ENCODE data around the gene ARRB1.

The ARRB1 gene

DNA sequence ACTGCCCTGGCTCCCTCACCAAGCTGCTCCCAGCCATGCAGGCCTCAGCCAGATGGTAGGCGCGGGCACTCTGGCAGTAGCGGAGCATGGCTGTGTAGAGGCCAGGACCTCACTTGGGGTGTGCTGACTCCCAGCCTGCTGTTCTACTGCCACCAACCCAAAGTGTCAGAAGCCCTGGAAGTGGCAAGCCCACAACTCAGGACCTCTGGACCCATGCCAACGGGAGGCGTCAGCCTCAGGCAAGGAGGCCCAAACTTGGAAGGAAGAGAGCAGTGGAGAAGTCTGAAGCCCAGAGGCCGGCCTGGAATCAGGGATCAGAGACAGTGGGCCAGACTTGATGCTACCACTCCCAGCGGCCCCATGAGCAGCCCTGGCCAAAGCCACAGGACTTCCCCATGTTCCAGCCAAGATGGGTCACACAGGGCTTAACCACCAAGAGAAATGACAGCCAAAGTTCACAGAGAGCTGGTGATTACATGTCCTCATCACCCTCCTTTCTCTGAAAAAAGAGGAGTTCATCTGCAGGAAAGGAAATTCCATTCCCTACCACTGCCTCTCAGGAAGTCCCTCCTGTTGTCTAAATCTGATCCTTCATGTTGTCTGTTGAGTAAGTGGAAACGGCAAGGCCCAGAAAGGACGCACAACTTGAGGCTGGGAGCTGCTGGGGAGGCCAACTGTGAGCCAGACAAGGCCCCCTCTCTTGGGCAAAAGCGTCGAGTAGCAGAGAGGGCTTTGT is 4.4 kb downstream of the ARRB1 start:
- H3K79me2 ChIP-seq (ENCODE audit: low read length), result no peaks in the 10 kb centered on the region
- H3K9me3 ChIP-seq (ENCODE audit: insufficient read depth, low read length), result no peaks in the 10 kb centered on the region
- no peak overlapping the region for H3K4me3 ChIP-seq (ENCODE audit: low read length)
- no peak overlapping the region for H3K4me2 ChIP-seq (ENCODE audit: low read length)
- no peaks in the 10 kb centered on the region for H3K36me3 ChIP-seq (replicated peaks; ENCODE audit: low read depth, low read length)
- no peak overlapping the region for H3K9ac ChIP-seq (ENCODE audit: low read length)
- TF ChIP-seq, protein P1, sequence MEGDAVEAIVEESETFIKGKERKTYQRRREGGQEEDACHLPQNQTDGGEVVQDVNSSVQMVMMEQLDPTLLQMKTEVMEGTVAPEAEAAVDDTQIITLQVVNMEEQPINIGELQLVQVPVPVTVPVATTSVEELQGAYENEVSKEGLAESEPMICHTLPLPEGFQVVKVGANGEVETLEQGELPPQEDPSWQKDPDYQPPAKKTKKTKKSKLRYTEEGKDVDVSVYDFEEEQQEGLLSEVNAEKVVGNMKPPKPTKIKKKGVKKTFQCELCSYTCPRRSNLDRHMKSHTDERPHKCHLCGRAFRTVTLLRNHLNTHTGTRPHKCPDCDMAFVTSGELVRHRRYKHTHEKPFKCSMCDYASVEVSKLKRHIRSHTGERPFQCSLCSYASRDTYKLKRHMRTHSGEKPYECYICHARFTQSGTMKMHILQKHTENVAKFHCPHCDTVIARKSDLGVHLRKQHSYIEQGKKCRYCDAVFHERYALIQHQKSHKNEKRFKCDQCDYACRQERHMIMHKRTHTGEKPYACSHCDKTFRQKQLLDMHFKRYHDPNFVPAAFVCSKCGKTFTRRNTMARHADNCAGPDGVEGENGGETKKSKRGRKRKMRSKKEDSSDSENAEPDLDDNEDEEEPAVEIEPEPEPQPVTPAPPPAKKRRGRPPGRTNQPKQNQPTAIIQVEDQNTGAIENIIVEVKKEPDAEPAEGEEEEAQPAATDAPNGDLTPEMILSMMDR (IDR thresholded peaks at IDR 0.05; ENCODE audit: low read depth, low read length), result no peak
- no peak for TF ChIP-seq EZH2phosphoT487 (IDR thresholded peaks at IDR 0.05; ENCODE audit: low read depth)
- H4K20me1 ChIP-seq (ENCODE audit: insufficient read depth, low read length), result no peaks in the 10 kb centered on the region
- H3K27me3 ChIP-seq (ENCODE audit: low read depth, low read length), result no peaks in the 10 kb centered on the region
- H3K4me1 ChIP-seq (ENCODE audit: low read length), result no peaks in the 10 kb centered on the region
- no peak overlapping the region for H2AFZ ChIP-seq (ENCODE audit: low read depth, low read length)
- no peak overlapping the region for H3K27ac ChIP-seq (ENCODE audit: low read length)

DNA sequence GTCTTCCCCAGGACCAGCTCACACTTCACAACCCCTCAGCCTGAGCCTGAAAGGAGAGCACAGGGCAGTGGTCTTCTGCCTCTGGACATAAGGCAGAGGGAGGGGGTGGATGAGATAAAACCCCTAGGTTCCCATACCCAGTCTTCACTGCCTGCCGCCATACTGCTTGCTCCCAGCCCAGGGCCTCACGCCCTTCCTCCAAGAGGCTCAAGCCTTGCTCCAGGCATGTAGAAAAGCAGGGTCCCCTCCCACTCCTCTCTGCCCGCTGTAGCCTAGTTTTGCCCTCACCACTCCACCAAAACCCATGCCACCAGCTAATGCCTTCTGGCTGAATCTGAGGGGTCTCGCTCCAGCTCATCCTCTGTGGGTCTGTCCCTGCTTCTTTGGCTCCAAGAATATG is 5.2 kb downstream of the ARRB1 start:
- H4K20me1 ChIP-seq (ENCODE audit: insufficient read depth, low read length), result no peaks in the 10 kb centered on the region
- H3K9ac ChIP-seq (ENCODE audit: low read length), result no peak overlapping the region

DNA sequence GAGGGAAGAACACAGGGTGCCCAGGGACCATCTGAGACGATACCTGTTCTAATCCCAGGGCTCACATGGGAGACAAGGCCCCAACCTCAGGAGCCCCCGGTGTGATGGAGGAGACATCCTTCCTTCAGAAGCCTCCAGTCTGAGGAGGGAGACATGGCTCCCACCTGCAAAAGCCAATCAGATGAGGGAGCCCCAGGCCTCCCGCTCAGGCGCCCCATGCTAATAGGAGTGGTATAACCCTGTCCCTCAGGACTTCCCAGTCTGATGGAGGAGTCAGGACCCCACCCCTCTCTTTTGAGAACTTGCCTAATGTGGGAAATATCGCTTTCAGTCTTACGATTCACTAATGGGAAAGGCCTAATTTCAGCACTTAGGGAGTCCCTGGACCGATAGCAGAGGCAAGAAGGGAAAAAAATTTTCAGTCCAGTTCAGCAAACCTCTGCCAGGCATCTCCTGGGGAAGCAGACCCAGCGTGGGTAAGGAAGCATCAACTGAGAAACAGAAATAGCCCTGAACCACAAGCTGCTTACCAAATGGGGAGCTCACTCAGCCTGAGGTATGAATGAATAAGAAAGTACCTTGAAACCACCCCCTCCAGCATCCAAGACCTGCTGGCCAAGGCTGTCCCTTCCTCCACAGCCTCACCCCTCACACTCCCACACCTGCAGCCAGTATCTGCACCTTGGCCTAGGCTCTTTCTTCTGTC is 5.9 kb downstream of the ARRB1 start:
- no peaks in the 10 kb centered on the region for H3K9me3 ChIP-seq (ENCODE audit: insufficient read depth, low read length)
- TF ChIP-seq, protein P1 (IDR thresholded peaks at IDR 0.05; ENCODE audit: low read depth, low read length), result no peak
- no peak for TF ChIP-seq EZH2phosphoT487 (IDR thresholded peaks at IDR 0.05; ENCODE audit: low read depth)
- H2AFZ ChIP-seq (ENCODE audit: low read depth, low read length), result no peak overlapping the region
- peaks cover 4% of the 10 kb centered on the region for H3K4me1 ChIP-seq (ENCODE audit: low read length)
- H3K27me3 ChIP-seq (ENCODE audit: low read depth, low read length), result no peaks in the 10 kb centered on the region
- no peak overlapping the region for H3K27ac ChIP-seq (ENCODE audit: low read length)
- no peaks in the 10 kb centered on the region for H3K79me2 ChIP-seq (ENCODE audit: low read length)
- H3K36me3 ChIP-seq (replicated peaks; ENCODE audit: low read depth, low read length), result no peaks in the 10 kb centered on the region
- no peak overlapping the region for H3K4me3 ChIP-seq (ENCODE audit: low read length)
- no peak overlapping the region for H3K4me2 ChIP-seq (ENCODE audit: low read length)
- H4K20me1 ChIP-seq (ENCODE audit: insufficient read depth, low read length), result no peaks in the 10 kb centered on the region
- no peak overlapping the region for H3K9ac ChIP-seq (ENCODE audit: low read length)

More for the DNA sequence above, 5.2 kb downstream of the ARRB1 start:
- TF ChIP-seq, protein P1 (IDR thresholded peaks at IDR 0.05; ENCODE audit: low read depth, low read length), result no peak
- no peak for TF ChIP-seq EZH2phosphoT487 (IDR thresholded peaks at IDR 0.05; ENCODE audit: low read depth)
- no peak overlapping the region for H3K27ac ChIP-seq (ENCODE audit: low read length)
- no peak overlapping the region for H2AFZ ChIP-seq (ENCODE audit: low read depth, low read length)
- no peaks in the 10 kb centered on the region for H3K9me3 ChIP-seq (ENCODE audit: insufficient read depth, low read length)
- no peak overlapping the region for H3K4me2 ChIP-seq (ENCODE audit: low read length)
- H3K79me2 ChIP-seq (ENCODE audit: low read length), result no peaks in the 10 kb centered on the region
- no peak overlapping the region for H3K4me3 ChIP-seq (ENCODE audit: low read length)
- H3K36me3 ChIP-seq (replicated peaks; ENCODE audit: low read depth, low read length), result no peaks in the 10 kb centered on the region
- H3K4me1 ChIP-seq (ENCODE audit: low read length), result no peaks in the 10 kb centered on the region
- H3K27me3 ChIP-seq (ENCODE audit: low read depth, low read length), result no peaks in the 10 kb centered on the region

DNA sequence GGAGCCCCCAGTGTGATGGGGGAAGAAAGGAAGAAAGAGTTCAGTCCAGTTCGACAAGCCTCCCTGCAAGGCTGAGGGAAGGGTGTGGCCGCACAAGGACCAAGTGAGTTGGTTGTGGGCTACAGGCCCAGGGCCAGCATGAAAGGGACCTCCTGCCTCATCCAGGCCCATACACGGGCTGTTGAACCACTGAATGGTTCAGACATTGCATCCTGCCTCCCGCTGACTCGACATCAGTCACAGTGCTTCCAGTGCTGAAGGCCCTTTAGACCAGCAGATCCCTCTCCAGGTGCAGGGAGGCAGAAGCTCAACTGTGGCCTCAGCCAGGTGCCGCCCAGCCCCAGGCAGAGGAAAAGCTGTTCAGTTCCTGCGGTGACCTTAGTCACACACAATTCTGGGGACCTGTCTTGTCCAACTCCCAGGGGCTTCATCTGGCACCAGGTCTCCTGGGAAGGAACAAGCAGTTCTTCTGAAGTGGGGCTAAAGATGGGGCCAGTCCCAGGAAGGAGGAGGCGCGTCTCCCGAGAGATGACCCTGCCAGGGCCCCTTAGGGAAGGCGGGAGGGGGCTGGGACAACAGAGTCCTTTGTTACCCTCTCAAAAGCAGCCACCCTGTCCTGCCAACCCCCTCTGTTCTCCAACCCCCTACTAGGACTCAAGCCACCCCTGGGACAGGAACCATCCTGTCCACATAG is 6.6 kb downstream of the ARRB1 start:
- H3K36me3 ChIP-seq (replicated peaks; ENCODE audit: low read depth, low read length), result no peaks in the 10 kb centered on the region
- no peak for TF ChIP-seq EZH2phosphoT487 (IDR thresholded peaks at IDR 0.05; ENCODE audit: low read depth)
- TF ChIP-seq, protein P1 (IDR thresholded peaks at IDR 0.05; ENCODE audit: low read depth, low read length), result no peak
- H4K20me1 ChIP-seq (ENCODE audit: insufficient read depth, low read length), result no peaks in the 10 kb centered on the region
- no peaks in the 10 kb centered on the region for H3K27me3 ChIP-seq (ENCODE audit: low read depth, low read length)
- peaks cover 11% of the 10 kb centered on the region for H3K4me1 ChIP-seq (ENCODE audit: low read length)
- H3K4me2 ChIP-seq (ENCODE audit: low read length), result no peak overlapping the region
- H2AFZ ChIP-seq (ENCODE audit: low read depth, low read length), result no peak overlapping the region
- H3K9me3 ChIP-seq (ENCODE audit: insufficient read depth, low read length), result no peaks in the 10 kb centered on the region
- no peaks in the 10 kb centered on the region for H3K79me2 ChIP-seq (ENCODE audit: low read length)
- no peak overlapping the region for H3K4me3 ChIP-seq (ENCODE audit: low read length)
- no peak overlapping the region for H3K9ac ChIP-seq (ENCODE audit: low read length)
- no peak overlapping the region for H3K27ac ChIP-seq (ENCODE audit: low read length)

All from OCI-LY3 (cell line).